NT2/D1 (cell line): ENCODE data around the gene TMED1.
"Not testable (repeated sequence)": the region's sequence is repeated elsewhere in the genome, so short reads cannot be mapped to it uniquely, and the experiment has no call there.

Experiments used
- DNase-seq: peaks from one replicate; pipeline ENCODE4 v3.0.0-alpha.2; 2011; ENCODE audit warnings: low read depth, low spot score
- H3K27me3 ChIP-seq: 2 replicates; pipeline ENCODE4 v1.6.0; 2011; ENCODE audit warnings: mild to moderate bottlenecking; ENCODE audit not compliant: insufficient read length, insufficient read depth
- H3K36me3 ChIP-seq: 2 replicates; pipeline ENCODE4 v1.6.1; 2011; ENCODE audit warnings: mild to moderate bottlenecking, low read length, mixed read lengths; ENCODE audit not compliant: insufficient read depth, insufficient read length
- H3K4me1 ChIP-seq: 2 replicates; pipeline ENCODE4 v1.5.1; 2011; ENCODE audit not compliant: insufficient read depth, insufficient read length
- H3K4me3 ChIP-seq: 2 replicates; pipeline ENCODE4 v1.5.1; 2011; ENCODE audit warnings: low read depth; ENCODE audit not compliant: insufficient read length
- H3K9ac ChIP-seq: 2 replicates; pipeline ENCODE4 v1.6.0; 2011; ENCODE audit warnings: low read depth; ENCODE audit not compliant: insufficient read length
- H3K9me3 ChIP-seq: 2 replicates; pipeline ENCODE4 v1.5.1; 2011; ENCODE audit warnings: mild to moderate bottlenecking, low read length; ENCODE audit not compliant: insufficient read depth
- SUZ12 ChIP-seq: IDR thresholded peaks from 2 replicates; pipeline ENCODE4 v1.6.1; 2011; ENCODE audit not compliant: insufficient read length, insufficient read depth; ENCODE audit errors: extremely low read depth
- YY1 ChIP-seq: IDR thresholded peaks from 2 replicates; pipeline ENCODE4 v1.6.1; 2011; ENCODE audit not compliant: insufficient read length, insufficient read depth
- ZNF274 ChIP-seq: IDR thresholded peaks from 2 replicates; pipeline ENCODE4 v1.6.1; 2011; ENCODE audit warnings: mild to moderate bottlenecking, low read depth, low read length

The TMED1 gene

DNA sequence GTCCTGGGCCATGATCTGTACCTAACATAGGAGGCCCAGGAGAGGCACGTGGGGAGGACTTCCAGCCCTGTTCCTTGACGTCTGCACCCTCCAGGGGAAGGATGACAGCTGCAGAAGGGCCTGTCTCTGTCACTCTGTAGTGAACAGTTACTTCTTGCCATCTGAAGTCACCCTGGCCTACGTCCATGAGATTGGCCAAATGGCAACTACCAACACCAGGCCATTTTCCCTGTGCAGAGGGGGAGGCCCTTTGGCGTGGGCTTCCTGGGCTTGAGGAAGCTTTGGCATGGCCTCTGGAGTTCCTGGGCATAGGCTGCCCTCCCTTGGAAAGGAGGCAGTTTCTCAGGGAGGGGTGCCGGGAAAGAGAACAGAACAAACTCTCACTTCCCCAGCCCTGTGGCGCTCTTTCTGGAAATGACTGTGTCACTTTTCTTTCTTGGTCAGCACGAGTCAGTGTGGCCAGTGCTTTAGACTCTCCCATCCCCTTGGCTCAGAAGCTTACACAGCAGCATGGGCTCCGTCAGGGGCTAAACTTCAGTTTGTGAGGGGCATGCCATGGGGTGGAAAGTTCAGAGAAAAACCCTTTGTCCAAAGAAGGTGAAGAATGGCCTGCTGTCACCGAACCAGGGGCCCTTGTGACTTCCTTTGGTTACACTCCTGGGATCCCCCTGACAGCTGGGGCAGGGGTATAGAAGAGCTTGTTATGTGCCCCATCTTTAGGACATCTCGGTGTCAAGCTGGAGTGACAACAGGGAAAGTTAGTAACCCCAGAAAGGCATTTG lies 40.6 kb upstream of the TMED1 start:
- no peak for TF ChIP-seq YY1
- Histone ChIP-seq H3K9me3 (no peaks in the 10 kb centered on the region), H3K4me3 (no peak overlapping the region), H3K9ac (no peak overlapping the region), H3K27me3 (no peaks in the 10 kb centered on the region), H3K36me3 (peaks cover 31% of the 10 kb centered on the region), H3K4me1 (peaks cover 20% of the 10 kb centered on the region)
- no peak for DNase-seq

DNA sequence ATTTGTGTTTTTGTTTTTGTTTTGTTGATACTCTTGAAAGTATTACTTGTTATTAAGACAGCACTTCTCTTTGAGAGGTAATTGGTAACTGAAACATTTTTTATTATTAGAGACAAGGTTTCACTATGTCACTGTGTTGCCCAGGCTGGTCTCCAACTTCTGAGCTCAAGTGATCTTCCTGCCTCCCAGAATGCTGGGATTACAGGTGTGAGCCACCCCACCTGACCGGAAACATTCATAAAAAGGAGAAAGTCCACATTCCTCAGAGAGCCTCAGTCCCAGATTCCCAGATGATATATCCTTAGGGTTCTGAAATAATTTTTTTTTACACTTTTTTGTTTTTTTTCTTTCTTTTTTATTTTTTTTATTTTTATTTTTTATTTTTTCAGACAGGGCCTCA lies 38.0 kb upstream of the TMED1 start:
- no peaks in the 10 kb centered on the region for H3K9me3 ChIP-seq
- H3K9ac ChIP-seq, result no peak overlapping the region
- no peaks in the 10 kb centered on the region for H3K27me3 ChIP-seq
- no peak overlapping the region for H3K4me3 ChIP-seq
- no peak for DNase-seq
- peaks cover 24% of the 10 kb centered on the region for H3K36me3 ChIP-seq
- H3K4me1 ChIP-seq, result peaks cover 7% of the 10 kb centered on the region
- TF ChIP-seq SUZ12, result no peak
- TF ChIP-seq ZNF274, result no peak
- TF ChIP-seq YY1, result no peak

DNA sequence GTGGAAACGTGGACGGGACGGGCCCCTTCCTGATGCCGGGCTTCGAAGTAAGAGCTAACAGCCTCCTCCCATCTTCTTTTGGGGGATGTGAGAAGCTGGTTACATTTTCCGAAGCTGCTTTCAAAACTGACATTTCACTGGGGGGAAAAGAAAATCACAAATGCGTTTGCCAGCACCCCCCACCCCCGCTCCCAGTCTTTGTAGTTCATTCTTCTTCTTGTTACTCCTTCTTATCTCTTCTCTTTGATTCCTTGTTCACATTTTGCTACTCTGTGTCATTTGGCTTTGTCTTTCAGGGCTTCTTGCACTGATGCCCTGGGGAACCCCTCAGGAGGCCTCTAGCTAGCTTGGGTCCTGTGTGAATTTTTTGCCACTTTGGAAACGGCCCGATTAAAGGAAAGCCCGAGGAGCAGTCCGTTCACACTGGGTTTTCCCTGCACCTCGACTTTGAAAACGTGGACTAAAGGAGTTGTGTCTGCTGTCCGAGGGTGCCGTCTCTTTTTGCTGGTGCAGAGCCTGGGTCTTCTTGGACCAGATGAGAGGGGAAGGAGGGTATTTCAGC lies 36.6 kb upstream of the TMED1 start:
- TF ChIP-seq SUZ12 (no peak), YY1 (no peak), ZNF274 (no peak)
- peaks cover 24% of the 10 kb centered on the region for H3K36me3 ChIP-seq
- no peaks in the 10 kb centered on the region for H3K27me3 ChIP-seq
- no peaks in the 10 kb centered on the region for H3K9me3 ChIP-seq
- peak overlapping the region; percentile 82 for H3K4me3 ChIP-seq
- DNase-seq, result no peak
- H3K4me1 ChIP-seq, result peaks cover 7% of the 10 kb centered on the region
- peak overlapping the region; percentile 92 for H3K9ac ChIP-seq

DNA sequence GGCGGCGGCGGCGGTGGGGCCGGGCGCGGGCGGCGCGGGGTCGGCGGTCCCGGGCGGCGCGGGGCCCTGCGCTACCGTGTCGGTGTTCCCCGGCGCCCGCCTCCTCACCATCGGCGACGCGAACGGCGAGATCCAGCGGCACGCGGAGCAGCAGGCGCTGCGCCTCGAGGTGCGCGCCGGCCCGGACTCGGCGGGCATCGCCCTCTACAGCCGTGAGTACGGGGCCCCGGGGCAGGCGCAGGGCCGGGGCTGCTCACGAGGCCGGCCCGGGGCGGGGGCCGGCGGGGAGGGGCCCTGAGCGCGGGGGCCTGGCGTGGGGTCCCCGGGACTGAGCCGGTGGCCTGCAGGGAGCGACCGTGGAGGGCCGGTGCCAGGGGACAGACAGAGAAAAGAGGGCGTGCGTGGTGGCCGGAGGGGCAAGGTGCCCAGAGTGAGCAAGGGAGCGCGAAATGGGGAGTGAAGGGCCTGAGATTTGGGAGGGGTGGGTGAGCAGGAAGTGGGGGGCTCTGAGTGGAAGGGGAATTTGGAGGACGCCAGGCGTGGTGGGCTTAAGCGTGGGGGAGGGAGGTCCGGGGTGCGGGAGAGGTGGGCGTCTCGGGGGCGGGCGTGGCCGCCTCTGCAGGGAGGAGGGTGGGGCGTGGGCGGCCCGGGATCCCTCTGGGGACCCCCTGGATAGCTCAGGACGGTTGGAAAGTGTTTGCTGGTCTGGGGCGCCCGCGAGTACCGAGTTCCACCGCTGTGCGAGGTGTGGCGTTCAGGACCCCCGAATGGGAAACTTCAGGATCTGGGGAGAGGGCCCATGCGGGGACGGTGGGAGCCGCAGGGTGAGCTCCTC lies 35.9 kb upstream of the TMED1 start:
- peaks cover 22% of the 10 kb centered on the region for H3K36me3 ChIP-seq
- H3K9me3 ChIP-seq, result no peaks in the 10 kb centered on the region
- no peak for TF ChIP-seq YY1
- no peak for TF ChIP-seq ZNF274
- no peak for TF ChIP-seq SUZ12
- peak overlapping the region; percentile 92 for H3K9ac ChIP-seq
- DNase-seq, result no peak
- H3K4me1 ChIP-seq, result peaks cover 7% of the 10 kb centered on the region
- no peaks in the 10 kb centered on the region for H3K27me3 ChIP-seq
- peak overlapping the region; percentile 82 for H3K4me3 ChIP-seq

DNA sequence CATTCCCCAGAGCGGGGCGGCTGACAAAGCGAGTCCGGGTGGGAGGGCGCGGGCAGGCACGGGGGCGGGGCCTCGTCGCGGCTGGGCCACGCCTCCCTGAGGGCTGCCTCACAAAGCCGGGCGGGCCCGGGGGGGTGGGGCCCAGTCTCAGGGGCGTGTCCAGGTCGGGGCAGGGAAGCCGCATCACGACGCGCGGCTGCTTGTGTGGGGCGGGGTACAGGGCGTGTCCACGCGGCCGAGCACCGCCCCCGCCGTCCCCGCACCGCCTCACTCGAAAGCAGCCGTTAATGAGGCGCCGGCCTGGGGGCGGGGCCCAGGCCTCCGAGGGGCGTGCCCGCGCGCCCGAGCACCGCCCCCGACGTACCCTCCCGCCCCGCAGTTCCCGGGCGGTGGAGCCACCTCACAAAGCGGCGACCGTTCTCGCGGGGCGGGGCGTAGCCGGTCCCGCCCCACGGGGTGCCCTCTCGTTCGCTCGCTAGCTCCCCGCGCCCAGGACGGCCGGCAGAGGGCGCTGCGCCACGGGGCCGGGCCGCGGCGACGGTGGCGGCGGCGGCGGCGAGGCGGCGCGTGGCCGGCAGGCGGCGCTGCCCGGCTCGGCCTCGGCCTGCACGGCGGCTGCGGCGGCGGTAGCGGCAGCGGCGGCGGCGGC lies 35.1 kb upstream of the TMED1 start, which contains the start of gene CARM1:
Gene CARM1 (plus strand): TSS at position 599 of the 649 bp plus-strand sequence. CDS start 150 bp downstream, outside the sequence.
- Histone ChIP-seq H3K36me3 (peaks cover 13% of the 10 kb centered on the region), H3K9ac (peak within 1 kb of the TSS; percentile 92), H3K4me3 (peak within 1 kb of the TSS; percentile 82), H3K27me3 (no peaks in the 10 kb centered on the region), H3K4me1 (peaks cover 4% of the 10 kb centered on the region), H3K9me3 (no peaks in the 10 kb centered on the region)
- DNase-seq, result peak; percentile 95
- TF ChIP-seq ZNF274, result no peak

DNA sequence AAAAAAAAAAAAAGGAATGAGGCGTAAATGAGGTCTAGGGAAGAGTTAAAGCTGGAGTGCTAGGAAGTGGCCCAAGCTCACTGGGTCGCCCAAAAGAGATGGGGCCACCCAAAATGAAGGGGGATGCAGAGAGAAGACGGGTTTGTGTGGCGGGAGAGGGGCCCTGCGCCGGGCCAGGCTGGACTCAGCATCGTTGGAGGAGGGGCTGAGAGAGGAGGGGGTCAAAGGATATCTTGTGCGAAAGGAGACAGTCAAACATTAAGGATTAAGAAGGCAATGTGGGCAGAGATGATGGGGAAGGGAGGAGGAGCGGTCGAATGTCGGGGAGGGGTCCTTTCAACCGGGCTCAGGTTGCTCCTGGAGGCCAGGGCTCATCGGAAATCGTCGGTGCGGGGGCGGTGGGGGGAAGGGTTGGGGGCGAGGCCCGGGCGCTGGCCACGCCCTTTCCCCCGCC lies 34.5 kb upstream of the TMED1 start:
- H3K36me3 ChIP-seq, result peaks cover 13% of the 10 kb centered on the region
- H3K9ac ChIP-seq, result peak overlapping the region; percentile 47
- H3K27me3 ChIP-seq, result no peaks in the 10 kb centered on the region
- peaks cover 4% of the 10 kb centered on the region for H3K4me1 ChIP-seq
- H3K4me3 ChIP-seq, result peak overlapping the region; percentile 13
- TF ChIP-seq SUZ12, result no peak
- no peak for TF ChIP-seq ZNF274
- no peak for TF ChIP-seq YY1
- DNase-seq, result no peak
- H3K9me3 ChIP-seq, result no peaks in the 10 kb centered on the region

DNA sequence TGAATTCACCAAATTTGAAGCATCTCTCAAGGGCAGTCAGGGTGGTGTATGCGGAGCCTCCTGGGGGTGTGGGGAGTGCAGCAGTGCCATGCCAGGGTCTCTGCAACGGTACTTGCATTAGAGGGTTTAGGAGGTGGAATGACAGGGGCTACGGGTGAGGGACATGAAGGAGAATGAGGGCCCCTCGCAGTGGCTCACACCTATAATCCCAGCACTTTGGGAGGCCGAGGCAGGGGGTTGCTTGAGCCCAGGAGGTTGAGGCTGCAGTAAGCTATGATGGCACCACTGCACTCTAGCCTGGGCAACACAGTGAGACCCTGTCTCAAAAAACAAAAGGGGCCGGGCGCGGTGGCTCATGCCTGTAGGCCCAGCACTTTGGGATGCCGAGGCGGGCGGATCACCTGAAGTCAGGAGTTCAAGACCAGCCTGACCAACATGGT lies 33.9 kb upstream of the TMED1 start:
- not testable (repeated sequence) for H3K9ac ChIP-seq, DNase-seq

More for the DNA sequence above, 33.9 kb upstream of the TMED1 start:
- H3K27me3 ChIP-seq, H3K9me3 ChIP-seq, H3K4me1 ChIP-seq, H3K4me3 ChIP-seq: not testable (repeated sequence)
- peaks cover 10% of the 10 kb centered on the region for H3K36me3 ChIP-seq
